ENCODE results near the gene MUC4. TPM values are rescaled to one million over a fixed set of nuclear protein-coding genes. Genes with fewer than 3 reads are reported as not detected.

MUC4 gene
- not detected in 2 replicates for total RNA-seq (ENCODE audit: low replicate concordance)

DNA sequence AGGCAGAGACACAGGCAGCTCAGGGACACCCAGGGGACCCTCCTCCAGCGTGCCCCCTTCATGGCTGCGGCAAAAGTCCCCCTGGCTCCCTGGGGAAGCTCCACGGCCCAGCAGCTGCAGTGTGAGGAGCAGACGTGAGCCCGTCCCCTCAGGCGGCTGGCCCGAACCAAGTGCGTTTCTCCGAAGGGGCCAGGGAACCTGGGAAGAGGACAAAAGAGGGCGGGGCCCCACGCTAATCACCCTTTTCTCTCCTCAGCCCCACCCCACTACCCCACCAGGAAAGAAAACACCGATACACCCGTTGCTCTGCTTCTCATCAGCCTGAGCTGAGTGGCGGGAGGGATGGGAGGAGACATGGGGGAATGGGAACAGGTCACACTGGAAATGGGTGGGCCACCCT, at the start of gene MUC4:
MUC4 (minus strand) TSS at position 174 of the 400 bp plus-strand sequence; CDS start at position 62, 112 bp downstream.

GRCh38 chr3:195720831-195721506, 90.8 kb downstream of the MUC4 start, which contains the start of gene MUC20:
Gene MUC20 (plus strand): TSS chr3:195720978. CDS start chr3:195721008, 30 bp downstream.

Other genes with a start within 250 kb of the MUC4 start
- gene APOD, start 228.0 kb downstream of the MUC4 start, total RNA-seq (ENCODE audit: low replicate concordance), result 0.08 and 11.8 TPM in 2 replicates
- gene MUC20, start 91.0 kb downstream of the MUC4 start, total RNA-seq (ENCODE audit: low replicate concordance), result 0.30 TPM in 1 of 2 replicates, not detected in the other
- gene TNK2, start 96.6 kb upstream of the MUC4 start, total RNA-seq (ENCODE audit: low replicate concordance), result 6.1 and 11.7 TPM in 2 replicates